Measurements from ENCODE around the gene FUBP3.

FUBP3 gene

GRCh38 chr9:130607640-130608420 lies 28.5 kb downstream of the FUBP3 start:
- DNase-seq (ENCODE audit: low read depth in 2 of 2): no peak

- no peak for DNase-seq (ENCODE audit: low read depth in 2 of 2)
Measured at GRCh38 chr9:130608554-130609134, 29.3 kb downstream of the FUBP3 start.

- DNase-seq (ENCODE audit: low read depth in 2 of 2): no peak
Measured at GRCh38 chr9:130609163-130609562, 29.8 kb downstream of the FUBP3 start.

- no peak for DNase-seq (ENCODE audit: low read depth in 2 of 2)
Measured at GRCh38 chr9:130610862-130611707, 31.7 kb downstream of the FUBP3 start.

- DNase-seq (ENCODE audit: low read depth in 2 of 2): no peak
Measured at GRCh38 chr9:130616451-130616850, 37.1 kb downstream of the FUBP3 start.

- no peak for DNase-seq (ENCODE audit: low read depth in 2 of 2)
Measured at GRCh38 chr9:130623466-130623865, 44.1 kb downstream of the FUBP3 start.

- DNase-seq (ENCODE audit: low read depth in 2 of 2): no peak
Measured at GRCh38 chr9:130624154-130624553, 44.8 kb downstream of the FUBP3 start.

- DNase-seq (ENCODE audit: low read depth in 2 of 2): no peak
Measured at GRCh38 chr9:130626249-130626996, 47.0 kb downstream of the FUBP3 start.

GRCh38 chr9:130627051-130627450 lies 47.7 kb downstream of the FUBP3 start:
- DNase-seq (ENCODE audit: low read depth in 2 of 2): no peak

- DNase-seq (ENCODE audit: low read depth in 2 of 2): no peak
Measured at GRCh38 chr9:130627896-130628792, 48.8 kb downstream of the FUBP3 start.

GRCh38 chr9:130629443-130630070 lies 50.2 kb downstream of the FUBP3 start:
- no peak for DNase-seq (ENCODE audit: low read depth in 2 of 2)

- DNase-seq (ENCODE audit: low read depth in 2 of 2): no peak
Measured at GRCh38 chr9:130630071-130630450, 50.7 kb downstream of the FUBP3 start.

GRCh38 chr9:130630506-130631330 lies 51.3 kb downstream of the FUBP3 start:
- no peak for DNase-seq (ENCODE audit: low read depth in 2 of 2)

- no peak for DNase-seq (ENCODE audit: low read depth in 2 of 2)
Measured at GRCh38 chr9:130631331-130632080, 52.1 kb downstream of the FUBP3 start.

GRCh38 chr9:130632081-130632710 lies 52.8 kb downstream of the FUBP3 start:
- no peak for DNase-seq (ENCODE audit: low read depth in 2 of 2)

GRCh38 chr9:130632841-130633240 lies 53.5 kb downstream of the FUBP3 start:
- no peak for DNase-seq (ENCODE audit: low read depth in 2 of 2)

- no peak for DNase-seq (ENCODE audit: low read depth in 2 of 2)
Measured at GRCh38 chr9:130633336-130634190, 54.2 kb downstream of the FUBP3 start.

Data from stimulated activated CD4-positive, alpha-beta T cell treated with anti-CD3 and anti-CD28 coated beads, Interleukin-1b, Interleukin-23, amount 100 ng/mL, for 1 hour (primary cell).